Epidermal melanocyte (primary cell): ENCODE data around the gene PTPRE.

ENCODE experiments used
- DNase-seq: peaks from one replicate; pipeline ENCODE4 v3.0.0; 2011; ENCODE audit warnings: low spot score; ENCODE audit not compliant: insufficient read length

PTPRE gene, protein sequence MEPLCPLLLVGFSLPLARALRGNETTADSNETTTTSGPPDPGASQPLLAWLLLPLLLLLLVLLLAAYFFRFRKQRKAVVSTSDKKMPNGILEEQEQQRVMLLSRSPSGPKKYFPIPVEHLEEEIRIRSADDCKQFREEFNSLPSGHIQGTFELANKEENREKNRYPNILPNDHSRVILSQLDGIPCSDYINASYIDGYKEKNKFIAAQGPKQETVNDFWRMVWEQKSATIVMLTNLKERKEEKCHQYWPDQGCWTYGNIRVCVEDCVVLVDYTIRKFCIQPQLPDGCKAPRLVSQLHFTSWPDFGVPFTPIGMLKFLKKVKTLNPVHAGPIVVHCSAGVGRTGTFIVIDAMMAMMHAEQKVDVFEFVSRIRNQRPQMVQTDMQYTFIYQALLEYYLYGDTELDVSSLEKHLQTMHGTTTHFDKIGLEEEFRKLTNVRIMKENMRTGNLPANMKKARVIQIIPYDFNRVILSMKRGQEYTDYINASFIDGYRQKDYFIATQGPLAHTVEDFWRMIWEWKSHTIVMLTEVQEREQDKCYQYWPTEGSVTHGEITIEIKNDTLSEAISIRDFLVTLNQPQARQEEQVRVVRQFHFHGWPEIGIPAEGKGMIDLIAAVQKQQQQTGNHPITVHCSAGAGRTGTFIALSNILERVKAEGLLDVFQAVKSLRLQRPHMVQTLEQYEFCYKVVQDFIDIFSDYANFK

DNA sequence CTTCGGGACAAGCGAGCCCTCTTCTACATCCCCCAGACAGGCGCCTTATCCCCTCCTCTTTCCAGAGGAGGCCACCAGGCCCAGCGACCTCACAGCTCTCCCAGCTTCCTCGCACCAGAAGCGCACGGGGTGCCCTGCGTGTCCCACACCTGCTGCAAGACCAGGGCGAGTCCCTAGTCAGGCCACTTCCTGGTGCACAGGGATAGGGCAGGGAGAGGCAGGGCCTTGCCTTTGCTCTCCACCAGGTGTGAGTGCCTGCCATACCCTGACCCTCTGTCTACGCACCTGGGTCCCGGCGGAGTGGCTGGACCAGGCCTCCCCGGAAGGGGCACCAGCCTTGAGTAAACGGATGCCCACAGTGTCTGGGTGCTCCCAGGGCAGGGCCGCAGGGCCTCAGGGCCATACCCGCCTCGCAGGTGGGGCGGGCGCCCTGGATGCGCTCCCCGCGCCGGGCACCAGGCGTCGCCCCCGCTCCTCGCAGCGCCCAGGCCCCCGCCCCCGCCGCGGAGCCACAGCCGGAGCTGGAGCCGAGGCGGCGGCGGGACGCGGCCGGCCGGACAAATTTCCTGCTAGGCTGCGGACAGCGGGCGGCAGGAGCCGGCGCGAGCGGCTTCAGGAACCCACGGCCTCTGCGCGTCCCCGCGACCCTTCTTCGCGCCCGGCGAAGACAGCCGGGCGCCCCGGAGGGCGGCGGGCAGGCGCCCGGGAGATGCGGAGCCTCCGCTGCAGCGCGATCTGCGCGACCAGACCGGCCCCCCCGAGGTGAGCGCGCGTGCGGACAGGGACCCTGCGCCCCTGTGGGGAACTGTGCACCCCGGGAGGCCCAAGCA lies at the start of gene PTPRE:
Gene PTPRE, plus strand, starts transcription at position 556 of the 830 bp plus-strand sequence. CDS start 133,779 bp downstream, outside the sequence.
- DNase-seq = no peak

- DNase-seq = no peak
Measured at GRCh38 chr10:127860592-127860991, 46.3 kb upstream of the PTPRE start.

GRCh38 chr10:127863231-127863825 lies 43.6 kb upstream of the PTPRE start:
- no peak for DNase-seq

DNA sequence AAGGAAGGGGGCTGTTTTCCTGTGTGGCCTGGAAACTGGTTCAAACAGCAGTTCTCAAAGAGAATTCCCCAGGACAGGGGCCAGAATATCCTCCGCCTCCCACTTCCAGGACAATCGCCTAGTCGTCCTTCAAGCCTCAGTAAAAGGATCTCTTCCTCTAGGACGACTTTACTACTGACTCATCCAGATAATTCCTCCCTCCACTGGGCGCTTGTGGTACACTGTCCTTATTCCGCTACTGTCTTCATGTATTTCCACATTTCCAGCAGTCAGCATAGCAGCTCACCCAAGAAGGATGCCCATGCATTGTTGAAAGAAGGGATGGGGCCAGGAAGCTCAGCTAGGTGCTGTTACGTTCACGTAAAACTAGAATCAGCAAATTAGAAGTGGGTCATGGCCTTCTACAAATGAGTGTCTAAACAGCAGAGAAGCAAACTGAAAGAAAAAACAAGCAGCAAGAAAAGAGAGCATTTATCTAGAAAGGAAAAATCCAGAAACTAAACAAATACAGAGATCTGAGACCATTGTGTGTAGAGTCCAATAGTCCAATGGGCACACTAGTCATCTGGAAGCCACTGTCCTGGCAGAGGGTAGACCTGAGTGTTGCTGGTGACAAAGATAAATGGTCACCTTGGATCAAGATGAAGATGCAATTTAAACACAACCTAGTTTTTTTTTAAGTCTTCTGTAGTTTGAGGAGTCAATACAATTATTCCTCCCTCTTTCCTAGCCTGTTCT lies 40.5 kb upstream of the PTPRE start:
- DNase-seq = no peak

- no peak for DNase-seq
Measured at GRCh38 chr10:127867805-127868204, 39.1 kb upstream of the PTPRE start.

DNA sequence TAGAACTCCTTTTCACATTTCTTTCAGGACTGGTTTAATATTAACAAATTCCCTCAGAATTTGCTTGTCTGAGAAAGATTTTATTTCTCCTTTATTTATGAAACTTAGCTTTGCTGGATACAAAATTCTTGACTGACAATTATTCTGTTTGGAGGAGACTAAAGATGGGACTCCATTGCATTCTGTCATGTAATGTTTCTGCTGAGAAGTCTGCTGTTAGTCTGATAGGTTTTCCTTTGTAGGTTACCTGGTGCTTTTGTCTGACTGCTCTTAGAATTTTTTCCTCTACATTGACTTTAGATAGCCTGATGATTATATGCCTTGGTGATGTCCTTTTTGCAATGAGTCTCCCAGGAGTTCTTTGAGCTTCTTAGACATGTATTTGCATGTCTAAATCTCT lies 37.6 kb upstream of the PTPRE start:
- DNase-seq = no peak

- DNase-seq = no peak
Measured at GRCh38 chr10:127871631-127872010, 35.3 kb upstream of the PTPRE start.

- no peak for DNase-seq
Measured at GRCh38 chr10:127872011-127872761, 34.7 kb upstream of the PTPRE start.

- no peak for DNase-seq
Measured at GRCh38 chr10:127872871-127873600, 33.9 kb upstream of the PTPRE start.

DNA sequence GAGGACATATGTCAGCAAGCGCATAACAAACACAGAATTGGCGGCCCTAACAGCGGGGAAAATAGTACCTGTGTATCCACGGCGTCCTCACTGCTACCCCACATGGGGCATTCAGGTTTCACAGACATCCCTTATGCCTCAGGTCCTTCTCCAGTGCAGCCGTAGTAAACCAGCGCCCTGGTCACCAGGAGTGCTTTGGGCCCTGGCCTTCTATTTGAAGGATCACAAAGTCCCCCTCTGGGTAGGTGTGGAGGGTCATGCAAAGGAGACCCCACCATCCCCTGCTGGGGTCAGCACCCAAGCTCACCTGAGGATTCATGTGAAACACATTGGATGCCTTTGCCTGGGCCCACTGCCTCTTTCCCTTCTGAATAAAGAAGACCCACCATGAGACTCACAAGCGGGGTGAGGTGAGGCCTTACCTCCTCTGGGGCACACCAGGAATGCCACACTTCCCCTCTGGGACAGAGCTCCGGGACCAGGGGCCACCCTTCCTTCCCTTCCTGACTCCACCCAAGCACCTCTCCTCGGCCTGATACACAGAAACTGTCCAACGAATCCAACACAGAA lies 32.9 kb upstream of the PTPRE start:
- DNase-seq = no peak

- no peak for DNase-seq
Measured at GRCh38 chr10:127874671-127875448, 32.0 kb upstream of the PTPRE start.

DNA sequence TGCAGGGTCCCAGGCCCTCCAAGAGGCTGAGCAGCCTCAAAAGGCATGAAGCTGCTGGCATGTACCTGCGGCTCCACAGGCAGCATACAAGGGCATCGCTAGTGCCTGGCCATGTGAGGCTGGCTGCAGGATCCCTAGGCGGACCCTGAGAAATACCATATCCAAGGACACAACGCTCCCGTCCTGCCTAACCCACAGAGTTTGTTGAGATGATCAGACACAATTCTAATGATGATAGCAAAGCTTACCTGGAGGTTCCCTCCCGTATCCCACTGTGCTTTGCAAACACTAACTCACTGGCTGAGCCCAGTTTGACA lies 31.5 kb upstream of the PTPRE start:
- no peak for DNase-seq

- no peak for DNase-seq
Measured at GRCh38 chr10:127875916-127876315, 31.0 kb upstream of the PTPRE start.

- no peak for DNase-seq
Measured at GRCh38 chr10:127877116-127877515, 29.8 kb upstream of the PTPRE start.

DNA sequence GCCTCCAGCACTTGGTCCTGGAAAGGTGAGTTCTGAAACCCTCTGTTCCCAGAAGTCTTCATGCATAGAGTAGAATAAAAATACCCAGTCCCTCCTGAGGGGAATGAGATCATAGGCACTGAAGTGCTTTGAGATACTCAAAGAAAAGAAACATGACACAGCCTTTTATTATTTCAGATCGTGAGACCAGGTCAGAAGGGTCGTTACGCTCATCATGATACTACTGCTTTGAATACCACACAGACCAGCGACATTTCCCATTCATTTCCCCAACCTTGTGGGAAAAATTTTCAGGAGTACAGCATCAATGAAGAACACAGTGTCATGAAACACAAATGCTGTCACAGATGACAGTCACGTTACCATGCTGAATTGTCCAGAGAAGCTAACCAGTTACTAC lies 29.2 kb upstream of the PTPRE start:
- no peak for DNase-seq

DNA sequence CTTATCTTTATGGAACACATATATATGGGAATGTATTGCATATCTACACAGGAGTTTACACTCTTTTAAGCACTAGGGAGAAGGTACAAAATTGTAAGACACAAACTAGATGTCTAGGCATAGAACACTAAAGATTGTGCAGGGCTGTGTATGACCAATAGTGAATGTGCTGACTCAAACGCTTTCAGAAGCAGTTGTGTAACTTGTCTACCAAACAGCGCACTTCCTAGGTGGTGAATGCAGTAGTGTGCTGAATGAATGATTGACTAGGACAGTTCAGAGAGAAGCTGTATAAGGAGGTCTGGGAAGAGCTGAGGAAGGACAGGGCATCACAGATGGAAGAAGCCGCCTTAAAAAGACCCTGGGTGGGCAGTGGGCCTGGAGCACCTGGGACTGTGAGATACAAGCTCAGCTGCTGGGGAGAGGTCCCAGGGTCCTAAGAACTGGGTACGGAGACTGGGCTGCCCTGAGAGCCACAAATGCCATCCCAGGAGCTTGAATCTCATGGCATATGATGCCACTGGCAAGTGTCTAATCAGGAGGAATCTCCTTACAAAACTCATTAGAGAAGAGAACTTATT lies 28.3 kb upstream of the PTPRE start:
- DNase-seq = no peak

- DNase-seq = no peak
Measured at GRCh38 chr10:127880557-127880956, 26.3 kb upstream of the PTPRE start.

- no peak for DNase-seq
Measured at GRCh38 chr10:127881262-127881661, 25.6 kb upstream of the PTPRE start.
